ENCODE measurements around the gene COPE. TPM values are rescaled to one million over a fixed set of nuclear protein-coding genes. Genes with fewer than 3 reads are reported as not detected.

Gene COPE
- total and polyA plus RNA-seq, 2 of the 8 experiments (the other 6 are each of a cell fraction or from before 2014, with no cell fraction given), result 178 to 356 TPM

DNA sequence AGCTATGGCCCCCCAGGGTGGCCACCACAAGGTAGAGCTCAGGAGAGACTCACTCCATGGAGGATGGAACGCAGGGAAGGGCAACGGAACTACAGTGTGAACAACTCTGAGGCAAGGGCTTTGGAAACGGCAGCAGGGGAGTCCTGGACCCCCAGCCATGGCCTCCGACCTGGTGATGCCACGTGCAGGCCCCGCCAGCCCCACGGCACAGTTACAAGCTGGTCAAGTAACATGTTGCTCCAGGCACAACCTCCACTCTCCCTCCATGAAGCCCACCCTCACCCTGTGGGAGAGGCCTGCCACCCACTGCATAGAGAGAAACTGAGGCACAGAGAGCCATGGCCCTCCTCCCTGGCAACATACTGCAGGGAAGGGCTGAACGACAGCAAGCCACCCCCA lies 14.1 kb downstream of the COPE start (continued):
- no peak for TF ChIP-seq POLR2A (IDR thresholded peaks at IDR 0.05; ENCODE audit: control extremely low read depth in 1 of 2, low read depth in 2 of 2, low read length in 2 of 2)
- TF ChIP-seq ATF3 (IDR thresholded peaks at IDR 0.05; ENCODE audit: insufficient read depth, low read depth, low read length), result no peak
- no peak for TF ChIP-seq SIN3A (conservative IDR thresholded peaks at IDR 0.05 in 1 of 2, IDR thresholded peaks at IDR 0.05 in 1 of 2; ENCODE audit: low read depth in 1 of 2, low read length in 2 of 2)
- TF ChIP-seq BCL11A (IDR thresholded peaks at IDR 0.05; ENCODE audit: low read depth in 2 of 2, low read length in 2 of 2), result no peak
- TF ChIP-seq SUZ12 (IDR thresholded peaks at IDR 0.05; ENCODE audit: low read length), result no peak
- TF ChIP-seq, protein P1, sequence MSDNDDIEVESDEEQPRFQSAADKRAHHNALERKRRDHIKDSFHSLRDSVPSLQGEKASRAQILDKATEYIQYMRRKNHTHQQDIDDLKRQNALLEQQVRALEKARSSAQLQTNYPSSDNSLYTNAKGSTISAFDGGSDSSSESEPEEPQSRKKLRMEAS (IDR thresholded peaks at IDR 0.05), result no peak
